OCI-LY7 (cell line): ENCODE measurements around the gene HAT1. TPM values are rescaled to one million over a fixed set of nuclear protein-coding genes. Genes with fewer than 3 reads are reported as not detected.

Experiments used
- BruUV-seq: library from RNA; stranded (reverse); fragments of 400-500 nt; replicated peaks from 2 replicates; lab custom pipeline; 2021; lab: Mats Ljungman, UMichigan
- CTCF ChIA-PET: fragments of 300-600 bp; sonication (Branson Sonifier 250); formaldehyde crosslinking; loops from one replicate; lab custom pipeline; 2022; ENCODE audit warnings: antibody characterized with exemption; ENCODE audit not compliant: unreplicated experiment; lab: Charles Lee
- POLR2A ChIA-PET: fragments of 300-600 bp; sonication (Branson Sonifier 250); formaldehyde crosslinking; loops from one replicate; lab custom pipeline; 2022; ENCODE audit warnings: antibody characterized with exemption; lab: Charles Lee
- DNase-seq: peaks from one replicate; pipeline ENCODE4 v3.0.0-alpha.2; 2015; ENCODE audit warnings: low spot score
- H2AFZ ChIP-seq: fragments of 200-600 bp; sonication (generic), shearing (Covaris generic); 2 replicates; pipeline ENCODE4 v1.6.1; 2014; ENCODE audit warnings: mild to moderate bottlenecking, antibody characterized with exemption, low read length, moderate library complexity
- H3K27ac ChIP-seq: fragments of 200-600 bp; sonication (generic); 2 replicates; pipeline ENCODE4 v1.5.1; 2014; ENCODE audit warnings: mixed run types, low read depth, mild to moderate bottlenecking, moderate library complexity, low read length, inconsistent platforms; ENCODE audit not compliant: poor library complexity, severe bottlenecking
- H3K36me3 ChIP-seq: fragments of 200-600 bp; sonication (generic); 2 replicates; pipeline ENCODE4 v1.6.1; 2014; ENCODE audit warnings: mild to moderate bottlenecking, antibody characterized with exemption, low read length, moderate library complexity, mixed read lengths; ENCODE audit not compliant: insufficient read depth
- H3K4me1 ChIP-seq: fragments of 200-600 bp; sonication (generic); 2 replicates; pipeline ENCODE4 v1.5.1; 2014; ENCODE audit warnings: mild to moderate bottlenecking, low read length; ENCODE audit not compliant: insufficient read depth, poor library complexity, severe bottlenecking
- H3K4me2 ChIP-seq: fragments of 200-600 bp; sonication (generic); 2 replicates; pipeline ENCODE4 v1.6.1; 2014; ENCODE audit warnings: mild to moderate bottlenecking, low read length
- H3K4me3 ChIP-seq: fragments of 200-600 bp; sonication (generic); 2 replicates; pipeline ENCODE4 v1.5.1; 2014; ENCODE audit warnings: mild to moderate bottlenecking, low read depth, low read length; ENCODE audit not compliant: poor library complexity, severe bottlenecking
- H3K79me2 ChIP-seq: fragments of 200-600 bp; sonication (generic); 2 replicates; pipeline ENCODE4 v1.6.1; 2016; ENCODE audit warnings: low read depth, mild to moderate bottlenecking, low read length, moderate library complexity, mixed read lengths; ENCODE audit not compliant: insufficient read depth
- H3K9me2 ChIP-seq: fragments of 200-600 bp; sonication (generic); 2 replicates; pipeline ENCODE4 v1.6.1; 2016; ENCODE audit warnings: mild to moderate bottlenecking, low read length, mixed read lengths; ENCODE audit not compliant: insufficient read depth
- H3K9me3 ChIP-seq: fragments of 200-600 bp; sonication (generic); 2 replicates; pipeline ENCODE4 v1.6.1; 2014; ENCODE audit warnings: mild to moderate bottlenecking, mixed run types, low read length, mixed read lengths
- H4K20me1 ChIP-seq: fragments of 200-600 bp; sonication (generic); 2 replicates; pipeline ENCODE4 v1.6.1; 2014; ENCODE audit warnings: mild to moderate bottlenecking, antibody characterized with exemption, low read length, moderate library complexity, mixed read lengths; ENCODE audit not compliant: insufficient read depth
- EZH2phosphoT487 ChIP-seq: fragments of 200-600 bp; sonication (generic); IDR thresholded peaks from 2 replicates; pipeline ENCODE4 v1.6.1; 2018; ENCODE audit warnings: low read depth, borderline replicate concordance, mild to moderate bottlenecking, mixed run types, antibody characterized with exemption, low read length, moderate library complexity, mixed read lengths
- intact Hi-C: fragments of 100-400 bp; cut with micrococcal nuclease; formaldehyde crosslinking; loops from one replicate; pipeline ENCODE4 v1.10.0; 2022; ENCODE audit not compliant: unreplicated experiment
- total RNA-seq, 2 experiments: library from RNA; depleted of rRNA in 1 of 2; stranded (reverse); fragments of >200 nt in 1 of 2; shearing (Covaris generic) in 1 of 2; gene quantifications; 2 replicates each; pipeline ENCODE4 v1.2.3, GENCODE V29; 2014 to 2022
- TF ChIP-seq, protein P1 (sequence below): fragments of 200-600 bp; sonication (generic); conservative IDR thresholded peaks from 2 replicates; pipeline ENCODE4 v1.5.1; 2014; ENCODE audit warnings: mild to moderate bottlenecking, antibody characterized with exemption, low read length, moderate library complexity, mixed read lengths

The HAT1 gene
- total RNA-seq, 2 experiments from 2014 or later, result 77.5 to 96.5 TPM

DNA sequence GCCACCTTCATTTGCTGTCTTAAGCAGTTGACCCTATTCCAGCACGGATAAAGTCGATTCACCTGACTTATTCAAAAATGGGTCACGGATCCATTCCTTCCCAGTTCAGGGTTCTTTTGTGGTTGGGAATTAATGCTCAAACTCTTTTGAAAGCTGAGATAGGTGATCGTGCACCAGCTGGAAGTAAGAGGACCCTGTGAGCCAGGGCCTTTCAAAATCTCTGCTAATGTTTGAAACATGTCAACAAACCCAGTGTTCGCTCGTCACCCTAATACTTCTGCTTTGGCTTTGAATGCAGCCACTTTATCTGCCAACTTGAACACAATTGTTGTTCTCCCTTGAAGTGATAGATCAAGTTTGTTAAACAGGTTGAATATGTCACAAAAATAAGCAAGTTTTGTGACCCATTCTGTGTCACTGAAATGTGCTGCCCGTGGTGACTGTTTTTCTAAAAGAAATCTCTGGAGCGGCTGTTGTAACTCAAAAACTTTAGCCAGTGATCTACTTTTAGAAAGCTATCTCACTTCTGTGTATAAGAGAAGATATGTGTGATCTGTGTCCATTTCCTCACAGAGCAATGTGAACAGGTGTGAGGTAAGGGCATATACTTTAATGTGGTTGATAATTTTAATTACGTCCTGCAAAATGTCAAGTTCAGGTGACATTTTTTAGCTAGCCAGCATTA lies 16.9 kb downstream of the HAT1 start:
- CTCF ChIA-PET, result interaction anchor here (0.5 kb wide), 1 partner anchor 17 kb away, joined by 3 read pairs; the partner anchor contains the start of gene HAT1
- no peak for DNase-seq
- TF ChIP-seq, protein P1, sequence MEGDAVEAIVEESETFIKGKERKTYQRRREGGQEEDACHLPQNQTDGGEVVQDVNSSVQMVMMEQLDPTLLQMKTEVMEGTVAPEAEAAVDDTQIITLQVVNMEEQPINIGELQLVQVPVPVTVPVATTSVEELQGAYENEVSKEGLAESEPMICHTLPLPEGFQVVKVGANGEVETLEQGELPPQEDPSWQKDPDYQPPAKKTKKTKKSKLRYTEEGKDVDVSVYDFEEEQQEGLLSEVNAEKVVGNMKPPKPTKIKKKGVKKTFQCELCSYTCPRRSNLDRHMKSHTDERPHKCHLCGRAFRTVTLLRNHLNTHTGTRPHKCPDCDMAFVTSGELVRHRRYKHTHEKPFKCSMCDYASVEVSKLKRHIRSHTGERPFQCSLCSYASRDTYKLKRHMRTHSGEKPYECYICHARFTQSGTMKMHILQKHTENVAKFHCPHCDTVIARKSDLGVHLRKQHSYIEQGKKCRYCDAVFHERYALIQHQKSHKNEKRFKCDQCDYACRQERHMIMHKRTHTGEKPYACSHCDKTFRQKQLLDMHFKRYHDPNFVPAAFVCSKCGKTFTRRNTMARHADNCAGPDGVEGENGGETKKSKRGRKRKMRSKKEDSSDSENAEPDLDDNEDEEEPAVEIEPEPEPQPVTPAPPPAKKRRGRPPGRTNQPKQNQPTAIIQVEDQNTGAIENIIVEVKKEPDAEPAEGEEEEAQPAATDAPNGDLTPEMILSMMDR, result no peak
- no peak for TF ChIP-seq EZH2phosphoT487
- Histone ChIP-seq H3K4me3 (no peak overlapping the region), H3K79me2 (peaks cover 98% of the 10 kb centered on the region), H3K9me3 (no peaks in the 10 kb centered on the region), H3K9me2 (no peaks in the 10 kb centered on the region), H3K27ac (no peak overlapping the region), H2AFZ (no peak overlapping the region), H3K4me2 (no peak overlapping the region), H3K36me3 (peaks cover 79% of the 10 kb centered on the region), H3K4me1 (no peaks in the 10 kb centered on the region), H4K20me1 (peaks cover 13% of the 10 kb centered on the region; the same call in 1 of the 2 replicates)
- POLR2A ChIA-PET, result interaction anchor here (1.0 to 2.3 kb wide), 3 partner anchors 13 to 17 kb away, joined by 3 to 16 read pairs (median 4); partner anchors contain the start of gene HAT1
- BruUV-seq, result no TSS peak
- intact Hi-C loops, result no loop called here

DNA sequence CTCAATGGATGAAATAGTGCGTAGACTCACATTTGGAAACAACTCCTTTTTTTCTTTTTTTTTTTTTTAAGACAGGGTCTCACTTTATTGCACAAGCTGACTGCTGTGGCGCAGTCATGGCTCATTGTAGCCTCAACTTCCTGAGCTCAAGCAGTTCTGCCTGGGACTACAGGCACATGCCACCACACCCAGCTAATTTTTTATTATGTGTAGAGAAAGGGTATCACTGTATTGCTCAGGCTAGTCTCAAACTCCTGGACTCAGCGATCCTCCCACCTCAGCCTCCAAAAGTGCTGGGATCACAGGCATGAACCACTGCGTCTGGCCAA lies 17.4 kb downstream of the HAT1 start:
- Histone ChIP-seq H3K9me3 (no peaks in the 10 kb centered on the region), H3K27ac (no peak overlapping the region), H3K36me3 (peaks cover 79% of the 10 kb centered on the region), H3K9me2 (no peaks in the 10 kb centered on the region), H3K4me2 (no peak overlapping the region), H3K4me3 (no peak overlapping the region), H4K20me1 (peaks cover 13% of the 10 kb centered on the region; the same call in 1 of the 2 replicates), H3K79me2 (peaks cover 100% of the 10 kb centered on the region), H3K4me1 (no peaks in the 10 kb centered on the region), H2AFZ (no peak overlapping the region)
- intact Hi-C loops, result no loop called here
- BruUV-seq, result no TSS peak
- ChIA-PET POLR2A (interaction anchor here (1.2 to 2.3 kb wide), 2 partner anchors 13 to 17 kb away, joined by 3 to 16 read pairs; partner anchors contain the start of gene HAT1), CTCF (interaction anchor here (0.5 to 0.7 kb wide), 2 partner anchors 10 to 17 kb away, joined by 3 read pairs; partner anchors contain the start of gene HAT1)
- no peak for TF ChIP-seq EZH2phosphoT487
- TF ChIP-seq, protein P1, result no peak
- DNase-seq, result no peak

DNA sequence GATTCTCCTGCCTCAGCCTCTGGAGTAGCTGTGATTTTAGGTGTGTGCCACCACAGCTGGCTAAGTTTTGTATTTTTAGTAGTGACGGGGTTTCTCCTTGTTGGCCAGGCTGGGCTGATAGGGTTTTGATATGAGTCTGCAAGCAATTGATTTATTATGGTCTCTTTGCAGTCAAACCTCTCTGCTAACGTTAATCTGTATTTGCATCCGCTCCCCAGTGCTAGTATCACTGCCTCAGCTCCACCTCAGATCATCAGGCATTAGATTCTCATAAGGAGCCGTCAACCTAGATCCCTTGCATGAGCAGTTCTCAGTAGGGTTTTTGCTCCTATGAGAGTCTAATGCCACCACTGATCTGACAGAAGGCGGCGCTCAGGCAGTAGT lies 19.0 kb downstream of the HAT1 start:
- POLR2A ChIA-PET, result interaction anchor here (0.8 to 2.3 kb wide), 3 partner anchors 10 to 44 kb away, joined by 3 to 16 read pairs (median 4); partner anchors contain the start of gene HAT1
- Histone ChIP-seq H3K4me3 (no peak overlapping the region), H3K79me2 (peaks cover 96% of the 10 kb centered on the region), H2AFZ (no peak overlapping the region), H3K4me1 (no peaks in the 10 kb centered on the region), H4K20me1 (peaks cover 7% of the 10 kb centered on the region; the same call in 1 of the 2 replicates), H3K36me3 (peaks cover 75% of the 10 kb centered on the region), H3K9me2 (no peaks in the 10 kb centered on the region), H3K9me3 (no peaks in the 10 kb centered on the region), H3K4me2 (no peak overlapping the region), H3K27ac (no peak overlapping the region)
- no TSS peak for BruUV-seq
- no peak for DNase-seq
- CTCF ChIA-PET, result no interaction called here
- TF ChIP-seq EZH2phosphoT487, result no peak
- TF ChIP-seq, protein P1, result peak; percentile 6; the same call in 1 of the 2 replicates
- intact Hi-C loops, result no loop called here
